GM23338 (cell line): Measurements from ENCODE around the gene FKBP7. TPM values are rescaled to one million over a fixed set of nuclear protein-coding genes. Genes with fewer than 3 reads are reported as not detected.
A peak's percentile ranks its signal among the peaks of the same experiment; 100 is the strongest.

Experiments used
- ATAC-seq: fragments of 200-7000 bp; cut with Tn5 transposase; 3 replicates; pipeline ENCODE4 v1.9.1; 2020
- DNase-seq: peaks from one replicate; pipeline ENCODE4 v3.0.0-alpha.2; 2015; ENCODE audit warnings: low spot score
- H2AFZ ChIP-seq: fragments of 200-600 bp; sonication (generic); 2 replicates; pipeline ENCODE4 v1.8.0; 2016; ENCODE audit warnings: antibody characterized with exemption, mild to moderate bottlenecking, moderate library complexity
- H3F3A ChIP-seq: fragments of 200-600 bp; sonication (generic); replicated peaks from 2 replicates; pipeline ENCODE4 v1.8.0; 2017; ENCODE audit warnings: antibody characterized with exemption, mixed run types, low read depth
- H3K27ac ChIP-seq: fragments of 200-600 bp; sonication (generic); 2 replicates; pipeline ENCODE4 v1.6.1; 2016; ENCODE audit warnings: low read depth
- H3K27me3 ChIP-seq: fragments of 200-600 bp; sonication (generic); 2 replicates; pipeline ENCODE4 v1.8.0; 2016; ENCODE audit warnings: mild to moderate bottlenecking, mixed run types, moderate library complexity; ENCODE audit not compliant: insufficient read depth
- H3K36me3 ChIP-seq: fragments of 200-600 bp; sonication (generic); 2 replicates; pipeline ENCODE4 v1.8.0; 2016; ENCODE audit warnings: mild to moderate bottlenecking; ENCODE audit not compliant: insufficient read depth
- H3K4me1 ChIP-seq: fragments of 200-600 bp; sonication (generic); 2 replicates; pipeline ENCODE4 v1.8.0; 2016; ENCODE audit warnings: mild to moderate bottlenecking, moderate library complexity; ENCODE audit not compliant: insufficient read depth
- H3K4me2 ChIP-seq: fragments of 200-600 bp; sonication (generic); 2 replicates; pipeline ENCODE4 v1.7.1; 2017; ENCODE audit warnings: mixed run types
- H3K4me3 ChIP-seq: fragments of 200-600 bp; sonication (generic); 2 replicates; pipeline ENCODE4 v1.6.1; 2016; ENCODE audit warnings: mixed run types
- H3K79me2 ChIP-seq: fragments of 200-600 bp; sonication (generic); replicated peaks from 2 replicates; pipeline ENCODE4 v1.8.0; 2017; ENCODE audit warnings: mild to moderate bottlenecking; ENCODE audit not compliant: insufficient read depth
- H3K9me2 ChIP-seq: fragments of 200-600 bp; sonication (generic); 2 replicates; pipeline ENCODE4 v1.8.0; 2017; ENCODE audit not compliant: insufficient read depth
- H4K20me1 ChIP-seq: fragments of 200-600 bp; sonication (generic); replicated peaks from 2 replicates; pipeline ENCODE4 v1.8.0; 2017; ENCODE audit warnings: mild to moderate bottlenecking; ENCODE audit not compliant: insufficient read depth
- H3K27ac Mint-ChIP-seq: 2 replicates; pipeline ENCODE4 v1.8.0; 2020; ENCODE audit warnings: inconsistent platforms, mild to moderate bottlenecking, moderate library complexity, mixed read lengths
- H3K27me3 Mint-ChIP-seq: 3 replicates; pipeline ENCODE4 v1.8.0; 2022; ENCODE audit warnings: low read depth, mild to moderate bottlenecking, moderate library complexity, mixed read lengths, inconsistent platforms; ENCODE audit not compliant: insufficient read depth, poor library complexity
- H3K36me3 Mint-ChIP-seq: 3 replicates; pipeline ENCODE4 v1.8.0; 2021; ENCODE audit warnings: low read depth, mild to moderate bottlenecking, inconsistent platforms, moderate library complexity, mixed read lengths
- H3K4me1 Mint-ChIP-seq: 3 replicates; pipeline ENCODE4 v1.8.0; 2020; ENCODE audit warnings: mild to moderate bottlenecking, inconsistent platforms, mixed read lengths
- H3K4me3 Mint-ChIP-seq: 3 replicates; pipeline ENCODE4 v1.8.0; 2021; ENCODE audit warnings: moderate library complexity, mild to moderate bottlenecking, inconsistent platforms, mixed read lengths
- H3K9me3 Mint-ChIP-seq: 3 replicates; pipeline ENCODE4 v1.8.0; 2020; ENCODE audit warnings: moderate library complexity, mild to moderate bottlenecking, inconsistent platforms, mixed read lengths
- CREB1 ChIP-seq: fragments of 250-450 bp; sonication (Bioruptor Pico); IDR thresholded peaks from 2 replicates; pipeline ENCODE4 v1.5.0; 2020; ENCODE audit warnings: low read depth, mild to moderate bottlenecking, moderate library complexity
- EZH2 ChIP-seq: fragments of 200-600 bp; sonication (generic); IDR thresholded peaks from one replicate; pipeline ENCODE4 v1.8.0; 2017; ENCODE audit warnings: antibody characterized with exemption, mild to moderate bottlenecking, low read depth; ENCODE audit not compliant: unreplicated experiment
- EZH2phosphoT487 ChIP-seq: fragments of 200-600 bp; sonication (generic); IDR thresholded peaks from one replicate; pipeline ENCODE4 v1.8.1; 2018; ENCODE audit warnings: antibody characterized with exemption; ENCODE audit not compliant: unreplicated experiment
- JUNB ChIP-seq: IDR thresholded peaks from one replicate; pipeline ENCODE4 v1.6.1; 2016; ENCODE audit warnings: antibody characterized with exemption; ENCODE audit not compliant: unreplicated experiment
- NANOG ChIP-seq: IDR thresholded peaks from 2 replicates; pipeline ENCODE4 v1.6.1; 2016; ENCODE audit warnings: antibody characterized with exemption, borderline replicate concordance
- POLR2AphosphoS5 ChIP-seq: IDR thresholded peaks from 2 replicates; pipeline ENCODE4 v1.6.1; 2016; ENCODE audit warnings: antibody characterized with exemption, low read depth
- STAT1 ChIP-seq: IDR thresholded peaks from one replicate; pipeline ENCODE4 v1.6.1; 2016; ENCODE audit warnings: antibody characterized with exemption; ENCODE audit not compliant: unreplicated experiment
- ZNF114 ChIP-seq: fragments of 250-450 bp; sonication (Bioruptor Pico); IDR thresholded peaks from 2 replicates; pipeline ENCODE4 v1.5.0; 2020; ENCODE audit warnings: mild to moderate bottlenecking, moderate library complexity
- ZNF331 ChIP-seq: fragments of 250-450 bp; sonication (Bioruptor Pico); IDR thresholded peaks from 2 replicates; pipeline ENCODE4 v1.5.0; 2020; ENCODE audit warnings: low read depth, mild to moderate bottlenecking, moderate library complexity
- polyA plus RNA-seq: library from polyadenylated mRNA; unstranded; fragments of >200 nt; fragmentation: Nextera tagmentation; extraction: Ambion mirVana; gene quantifications from 2 replicates; pipeline ENCODE4 v1.2.1, GENCODE V29; 2016
- total RNA-seq: library from RNA; depleted of rRNA; stranded (reverse); fragments of >200 nt; shearing (Covaris generic); gene quantifications from 2 replicates; pipeline ENCODE4 v1.2.3, GENCODE V29; 2014
- TF ChIP-seq, protein P1 (sequence below): IDR thresholded peaks from 2 replicates; pipeline ENCODE4 v1.6.1; 2016; ENCODE audit warnings: antibody characterized with exemption
- TF ChIP-seq, protein P2 (sequence below): fragments of 250-450 bp; sonication (Bioruptor Pico); IDR thresholded peaks from 2 replicates; pipeline ENCODE4 v1.5.0; 2020; ENCODE audit warnings: mild to moderate bottlenecking, moderate library complexity
- TF ChIP-seq, protein P3 (sequence below), 2 experiments: fragments of 200-600 bp in 1 of 2; sonication (generic) in 1 of 2; conservative IDR thresholded peaks; 2 replicates each; pipeline versions ENCODE4 v1.5.1 to v1.6.1; 2016 to 2017; ENCODE audit warnings: antibody characterized with exemption in 2 of 2, low read depth in 2 of 2, mild to moderate bottlenecking in 2 of 2, moderate library complexity in 1 of 2
- TF ChIP-seq, protein P4 (sequence below): IDR thresholded peaks from one replicate; pipeline ENCODE4 v1.6.1; 2018; ENCODE audit warnings: antibody characterized with exemption; ENCODE audit not compliant: unreplicated experiment

Gene FKBP7
- total and polyA plus RNA-seq, 2 experiments from 2014 or later, result 8.3 to 9.0 TPM

DNA sequence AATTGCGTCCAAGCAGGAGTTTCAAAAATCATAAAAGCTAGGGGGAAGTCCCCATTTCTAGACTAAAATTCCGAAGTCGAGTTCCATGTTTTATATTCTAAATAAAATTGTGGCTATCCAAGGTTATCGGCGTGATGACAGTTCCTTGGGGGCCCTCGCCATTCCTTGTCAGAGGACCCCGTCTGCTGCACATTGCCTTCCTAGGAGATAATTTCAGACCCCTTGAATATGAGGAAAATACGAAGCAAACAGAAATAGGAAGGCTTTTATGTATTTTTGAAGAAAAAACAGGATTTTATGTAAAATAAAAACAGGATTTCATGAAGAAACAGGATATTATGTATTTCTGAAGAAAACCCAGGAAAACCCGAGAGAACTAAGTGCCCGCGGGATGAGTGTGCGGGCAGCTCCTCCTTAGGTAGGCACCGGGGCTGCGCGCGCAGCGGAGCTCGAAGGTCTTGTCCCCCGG, 1.4 kb upstream of the FKBP7 start:
- peaks cover 31% of the 10 kb centered on the region for H3K79me2 ChIP-seq
- Mint-ChIP-seq H3K27ac (no peak overlapping the region), H3K4me1 (peaks cover 27% of the 10 kb centered on the region), H3K9me3 (no peaks in the 10 kb centered on the region; the same call in 2 of the 3 replicates), H3K4me3 (peak overlapping the region; percentile 90), H3K27me3 (peaks cover 2% of the 10 kb centered on the region), H3K36me3 (no peaks in the 10 kb centered on the region; the same call in 2 of the 3 replicates)
- H3K4me2 ChIP-seq, result peak overlapping the region; percentile 97
- H3K9me2 ChIP-seq, result no peaks in the 10 kb centered on the region
- no peak for ATAC-seq
- H3F3A ChIP-seq, result peaks cover 2% of the 10 kb centered on the region; the same call in 1 of the 2 replicates
- H3K27ac ChIP-seq, result 0 out of 2 replicates have a peak overlapping the region, but pooled peaks have one; percentile 33
- H3K36me3 ChIP-seq, result no peaks in the 10 kb centered on the region
- H3K4me3 ChIP-seq, result peak overlapping the region; percentile 95
- H4K20me1 ChIP-seq, result peaks cover 3% of the 10 kb centered on the region; the same call in 1 of the 2 replicates
- H3K4me1 ChIP-seq, result peaks cover 16% of the 10 kb centered on the region; the same call in 1 of the 2 replicates
- 0 out of 2 replicates have a peak, but pooled peaks cover 8% of the 10 kb centered on the region for H3K27me3 ChIP-seq
- no peak for TF ChIP-seq ZNF331 (CRISPR knock-in tag)
- TF ChIP-seq STAT1, result no peak
- TF ChIP-seq, protein P1, sequence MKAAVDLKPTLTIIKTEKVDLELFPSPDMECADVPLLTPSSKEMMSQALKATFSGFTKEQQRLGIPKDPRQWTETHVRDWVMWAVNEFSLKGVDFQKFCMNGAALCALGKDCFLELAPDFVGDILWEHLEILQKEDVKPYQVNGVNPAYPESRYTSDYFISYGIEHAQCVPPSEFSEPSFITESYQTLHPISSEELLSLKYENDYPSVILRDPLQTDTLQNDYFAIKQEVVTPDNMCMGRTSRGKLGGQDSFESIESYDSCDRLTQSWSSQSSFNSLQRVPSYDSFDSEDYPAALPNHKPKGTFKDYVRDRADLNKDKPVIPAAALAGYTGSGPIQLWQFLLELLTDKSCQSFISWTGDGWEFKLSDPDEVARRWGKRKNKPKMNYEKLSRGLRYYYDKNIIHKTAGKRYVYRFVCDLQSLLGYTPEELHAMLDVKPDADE, result no peak
- no peak for TF ChIP-seq NANOG
- TF ChIP-seq EZH2phosphoT487, result no peak
- no peak for TF ChIP-seq EZH2
- TF ChIP-seq, protein P2, sequence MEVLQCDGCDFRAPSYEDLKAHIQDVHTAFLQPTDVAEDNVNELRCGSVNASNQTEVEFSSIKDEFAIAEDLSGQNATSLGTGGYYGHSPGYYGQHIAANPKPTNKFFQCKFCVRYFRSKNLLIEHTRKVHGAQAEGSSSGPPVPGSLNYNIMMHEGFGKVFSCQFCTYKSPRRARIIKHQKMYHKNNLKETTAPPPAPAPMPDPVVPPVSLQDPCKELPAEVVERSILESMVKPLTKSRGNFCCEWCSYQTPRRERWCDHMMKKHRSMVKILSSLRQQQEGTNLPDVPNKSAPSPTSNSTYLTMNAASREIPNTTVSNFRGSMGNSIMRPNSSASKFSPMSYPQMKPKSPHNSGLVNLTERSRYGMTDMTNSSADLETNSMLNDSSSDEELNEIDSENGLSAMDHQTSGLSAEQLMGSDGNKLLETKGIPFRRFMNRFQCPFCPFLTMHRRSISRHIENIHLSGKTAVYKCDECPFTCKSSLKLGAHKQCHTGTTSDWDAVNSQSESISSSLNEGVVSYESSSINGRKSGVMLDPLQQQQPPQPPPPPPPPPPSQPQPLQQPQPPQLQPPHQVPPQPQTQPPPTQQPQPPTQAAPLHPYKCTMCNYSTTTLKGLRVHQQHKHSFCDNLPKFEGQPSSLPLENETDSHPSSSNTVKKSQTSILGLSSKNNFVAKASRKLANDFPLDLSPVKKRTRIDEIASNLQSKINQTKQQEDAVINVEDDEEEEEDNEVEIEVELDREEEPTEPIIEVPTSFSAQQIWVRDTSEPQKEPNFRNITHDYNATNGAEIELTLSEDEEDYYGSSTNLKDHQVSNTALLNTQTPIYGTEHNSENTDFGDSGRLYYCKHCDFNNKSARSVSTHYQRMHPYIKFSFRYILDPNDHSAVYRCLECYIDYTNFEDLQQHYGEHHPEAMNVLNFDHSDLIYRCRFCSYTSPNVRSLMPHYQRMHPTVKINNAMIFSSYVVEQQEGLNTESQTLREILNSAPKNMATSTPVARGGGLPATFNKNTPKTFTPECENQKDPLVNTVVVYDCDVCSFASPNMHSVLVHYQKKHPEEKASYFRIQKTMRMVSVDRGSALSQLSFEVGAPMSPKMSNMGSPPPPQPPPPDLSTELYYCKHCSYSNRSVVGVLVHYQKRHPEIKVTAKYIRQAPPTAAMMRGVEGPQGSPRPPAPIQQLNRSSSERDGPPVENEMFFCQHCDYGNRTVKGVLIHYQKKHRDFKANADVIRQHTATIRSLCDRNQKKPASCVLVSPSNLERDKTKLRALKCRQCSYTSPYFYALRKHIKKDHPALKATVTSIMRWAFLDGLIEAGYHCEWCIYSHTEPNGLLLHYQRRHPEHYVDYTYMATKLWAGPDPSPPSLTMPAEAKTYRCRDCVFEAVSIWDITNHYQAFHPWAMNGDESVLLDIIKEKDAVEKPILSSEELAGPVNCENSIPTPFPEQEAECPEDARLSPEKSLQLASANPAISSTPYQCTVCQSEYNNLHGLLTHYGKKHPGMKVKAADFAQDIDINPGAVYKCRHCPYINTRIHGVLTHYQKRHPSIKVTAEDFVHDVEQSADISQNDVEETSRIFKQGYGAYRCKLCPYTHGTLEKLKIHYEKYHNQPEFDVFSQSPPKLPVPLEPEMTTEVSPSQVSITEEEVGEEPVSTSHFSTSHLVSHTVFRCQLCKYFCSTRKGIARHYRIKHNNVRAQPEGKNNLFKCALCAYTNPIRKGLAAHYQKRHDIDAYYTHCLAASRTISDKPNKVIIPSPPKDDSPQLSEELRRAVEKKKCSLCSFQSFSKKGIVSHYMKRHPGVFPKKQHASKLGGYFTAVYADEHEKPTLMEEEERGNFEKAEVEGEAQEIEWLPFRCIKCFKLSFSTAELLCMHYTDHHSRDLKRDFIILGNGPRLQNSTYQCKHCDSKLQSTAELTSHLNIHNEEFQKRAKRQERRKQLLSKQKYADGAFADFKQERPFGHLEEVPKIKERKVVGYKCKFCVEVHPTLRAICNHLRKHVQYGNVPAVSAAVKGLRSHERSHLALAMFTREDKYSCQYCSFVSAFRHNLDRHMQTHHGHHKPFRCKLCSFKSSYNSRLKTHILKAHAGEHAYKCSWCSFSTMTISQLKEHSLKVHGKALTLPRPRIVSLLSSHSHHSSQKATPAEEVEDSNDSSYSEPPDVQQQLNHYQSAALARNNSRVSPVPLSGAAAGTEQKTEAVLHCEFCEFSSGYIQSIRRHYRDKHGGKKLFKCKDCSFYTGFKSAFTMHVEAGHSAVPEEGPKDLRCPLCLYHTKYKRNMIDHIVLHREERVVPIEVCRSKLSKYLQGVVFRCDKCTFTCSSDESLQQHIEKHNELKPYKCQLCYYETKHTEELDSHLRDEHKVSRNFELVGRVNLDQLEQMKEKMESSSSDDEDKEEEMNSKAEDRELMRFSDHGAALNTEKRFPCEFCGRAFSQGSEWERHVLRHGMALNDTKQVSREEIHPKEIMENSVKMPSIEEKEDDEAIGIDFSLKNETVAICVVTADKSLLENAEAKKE, result no peak
- TF ChIP-seq, protein P3, sequence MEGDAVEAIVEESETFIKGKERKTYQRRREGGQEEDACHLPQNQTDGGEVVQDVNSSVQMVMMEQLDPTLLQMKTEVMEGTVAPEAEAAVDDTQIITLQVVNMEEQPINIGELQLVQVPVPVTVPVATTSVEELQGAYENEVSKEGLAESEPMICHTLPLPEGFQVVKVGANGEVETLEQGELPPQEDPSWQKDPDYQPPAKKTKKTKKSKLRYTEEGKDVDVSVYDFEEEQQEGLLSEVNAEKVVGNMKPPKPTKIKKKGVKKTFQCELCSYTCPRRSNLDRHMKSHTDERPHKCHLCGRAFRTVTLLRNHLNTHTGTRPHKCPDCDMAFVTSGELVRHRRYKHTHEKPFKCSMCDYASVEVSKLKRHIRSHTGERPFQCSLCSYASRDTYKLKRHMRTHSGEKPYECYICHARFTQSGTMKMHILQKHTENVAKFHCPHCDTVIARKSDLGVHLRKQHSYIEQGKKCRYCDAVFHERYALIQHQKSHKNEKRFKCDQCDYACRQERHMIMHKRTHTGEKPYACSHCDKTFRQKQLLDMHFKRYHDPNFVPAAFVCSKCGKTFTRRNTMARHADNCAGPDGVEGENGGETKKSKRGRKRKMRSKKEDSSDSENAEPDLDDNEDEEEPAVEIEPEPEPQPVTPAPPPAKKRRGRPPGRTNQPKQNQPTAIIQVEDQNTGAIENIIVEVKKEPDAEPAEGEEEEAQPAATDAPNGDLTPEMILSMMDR (conservative IDR thresholded peaks at IDR 0.05; ENCODE audit: low read depth in 2 of 2), result no peak
- TF ChIP-seq CREB1 (CRISPR knock-in tag), result no peak
- no peak for TF ChIP-seq ZNF114 (CRISPR knock-in tag)
- no peak for TF ChIP-seq POLR2AphosphoS5
- TF ChIP-seq, protein P4, sequence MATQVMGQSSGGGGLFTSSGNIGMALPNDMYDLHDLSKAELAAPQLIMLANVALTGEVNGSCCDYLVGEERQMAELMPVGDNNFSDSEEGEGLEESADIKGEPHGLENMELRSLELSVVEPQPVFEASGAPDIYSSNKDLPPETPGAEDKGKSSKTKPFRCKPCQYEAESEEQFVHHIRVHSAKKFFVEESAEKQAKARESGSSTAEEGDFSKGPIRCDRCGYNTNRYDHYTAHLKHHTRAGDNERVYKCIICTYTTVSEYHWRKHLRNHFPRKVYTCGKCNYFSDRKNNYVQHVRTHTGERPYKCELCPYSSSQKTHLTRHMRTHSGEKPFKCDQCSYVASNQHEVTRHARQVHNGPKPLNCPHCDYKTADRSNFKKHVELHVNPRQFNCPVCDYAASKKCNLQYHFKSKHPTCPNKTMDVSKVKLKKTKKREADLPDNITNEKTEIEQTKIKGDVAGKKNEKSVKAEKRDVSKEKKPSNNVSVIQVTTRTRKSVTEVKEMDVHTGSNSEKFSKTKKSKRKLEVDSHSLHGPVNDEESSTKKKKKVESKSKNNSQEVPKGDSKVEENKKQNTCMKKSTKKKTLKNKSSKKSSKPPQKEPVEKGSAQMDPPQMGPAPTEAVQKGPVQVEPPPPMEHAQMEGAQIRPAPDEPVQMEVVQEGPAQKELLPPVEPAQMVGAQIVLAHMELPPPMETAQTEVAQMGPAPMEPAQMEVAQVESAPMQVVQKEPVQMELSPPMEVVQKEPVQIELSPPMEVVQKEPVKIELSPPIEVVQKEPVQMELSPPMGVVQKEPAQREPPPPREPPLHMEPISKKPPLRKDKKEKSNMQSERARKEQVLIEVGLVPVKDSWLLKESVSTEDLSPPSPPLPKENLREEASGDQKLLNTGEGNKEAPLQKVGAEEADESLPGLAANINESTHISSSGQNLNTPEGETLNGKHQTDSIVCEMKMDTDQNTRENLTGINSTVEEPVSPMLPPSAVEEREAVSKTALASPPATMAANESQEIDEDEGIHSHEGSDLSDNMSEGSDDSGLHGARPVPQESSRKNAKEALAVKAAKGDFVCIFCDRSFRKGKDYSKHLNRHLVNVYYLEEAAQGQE, result no peak
- no peak for TF ChIP-seq JUNB
- peak overlapping the region; percentile 60 for H2AFZ ChIP-seq
- no peak for DNase-seq
